ENCODE measurements around the gene LBHD2.

- TF ChIP-seq POLR2A (IDR thresholded peaks at IDR 0.05; ENCODE audit: low read length) (no peak), GATA1 (IDR thresholded peaks at IDR 0.05; ENCODE audit: low read depth, low read length) (no peak)
Observed at GRCh38 chr14:103126873-103127304, 42.9 kb downstream of the LBHD2 start.

Data from erythroblast (primary cell).